ENCODE measurements around the gene ATG14.

Gene ATG14

GRCh38 chr14:55327179-55327578 is 84.5 kb downstream of the ATG14 start:
- CTCF ChIA-PET, result no interaction called here
- Histone ChIP-seq H3K9me3 (ENCODE audit: control insufficient read depth, insufficient read depth, low read depth, low read length) (no peaks in the 10 kb centered on the region), H3K36me3 (ENCODE audit: control insufficient read depth in 2 of 2, insufficient read depth in 1 of 2, low read length in 2 of 2) (no peaks in the 10 kb centered on the region), H3K27ac (ENCODE audit: extremely low read depth, low read depth, low read length) (no peak overlapping the region), H3K4me3 (ENCODE audit: low read depth, low read length) (no peak overlapping the region), H3K4me1 (ENCODE audit: control insufficient read depth, insufficient read depth, low read length) (peaks cover 12% of the 10 kb centered on the region)
- TF ChIP-seq ZNF600 (tag by site-specific recombination; IDR thresholded peaks at IDR 0.05), result 0 out of 2 replicates have a peak, but pooled peaks have one; percentile 16
- TF ChIP-seq ZNF677 (tag by site-specific recombination; IDR thresholded peaks at IDR 0.05), result no peak
- POLR2A ChIA-PET, result no interaction called here

DNA sequence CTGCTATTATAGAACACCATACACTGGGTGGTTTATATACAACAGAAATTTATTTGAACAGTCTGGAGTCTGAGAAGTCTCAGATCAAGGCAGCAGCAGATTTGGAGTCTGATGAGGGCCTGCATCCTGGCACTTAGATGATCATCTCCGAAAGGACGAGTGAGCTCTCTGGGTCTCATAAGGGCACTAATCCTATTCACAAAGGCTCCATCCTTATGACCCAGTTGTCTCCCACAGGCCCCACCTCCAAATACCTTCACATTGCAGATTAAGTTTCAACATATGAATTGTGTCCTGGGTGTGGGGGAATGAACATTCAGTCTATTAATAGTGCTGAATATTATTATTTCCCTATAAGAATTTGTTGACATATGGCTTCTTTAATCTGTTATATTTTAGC is 86.8 kb downstream of the ATG14 start:
- H3K9me3 ChIP-seq (ENCODE audit: control insufficient read depth, insufficient read depth, low read depth, low read length), result no peaks in the 10 kb centered on the region
- peaks cover 0 to 3% of the 10 kb centered on the region in 2 experiments; a peak in 1 of 3 replicates for H3K36me3 ChIP-seq (ENCODE audit: control insufficient read depth in 2 of 2, insufficient read depth in 1 of 2, low read length in 2 of 2)
- CTCF ChIA-PET, result no interaction called here
- POLR2A ChIA-PET, result no interaction called here
- peaks cover 10% of the 10 kb centered on the region for H3K4me1 ChIP-seq (ENCODE audit: control insufficient read depth, insufficient read depth, low read length)
- no peak overlapping the region for H3K27ac ChIP-seq (ENCODE audit: extremely low read depth, low read depth, low read length)
- no peak overlapping the region for H3K4me3 ChIP-seq (ENCODE audit: low read depth, low read length)
- no peak for TF ChIP-seq SCRT1 (tag by site-specific recombination; IDR thresholded peaks at IDR 0.05; ENCODE audit: borderline replicate concordance)
- no peak for TF ChIP-seq ZNF366 (tag by site-specific recombination; conservative IDR thresholded peaks at IDR 0.05)
- no peak for TF ChIP-seq SALL2 (tag by site-specific recombination; IDR thresholded peaks at IDR 0.05; ENCODE audit: borderline replicate concordance)
- no peak for TF ChIP-seq ZFP3 (tag by site-specific recombination; IDR thresholded peaks at IDR 0.05; ENCODE audit: low read depth)
- TF ChIP-seq ZNF473 (tag by site-specific recombination; IDR thresholded peaks at IDR 0.05), result no peak
- TF ChIP-seq, protein P1, sequence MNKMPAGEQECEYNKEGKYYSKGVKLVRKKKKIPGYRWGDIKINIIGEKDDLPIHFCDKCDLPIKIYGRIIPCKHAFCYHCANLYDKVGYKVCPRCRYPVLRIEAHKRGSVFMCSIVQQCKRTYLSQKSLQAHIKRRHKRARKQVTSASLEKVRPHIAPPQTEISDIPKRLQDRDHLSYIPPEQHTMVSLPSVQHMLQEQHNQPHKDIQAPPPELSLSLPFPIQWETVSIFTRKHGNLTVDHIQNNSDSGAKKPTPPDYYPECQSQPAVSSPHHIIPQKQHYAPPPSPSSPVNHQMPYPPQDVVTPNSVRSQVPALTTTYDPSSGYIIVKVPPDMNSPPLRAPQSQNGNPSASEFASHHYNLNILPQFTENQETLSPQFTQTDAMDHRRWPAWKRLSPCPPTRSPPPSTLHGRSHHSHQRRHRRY (tag by site-specific recombination; IDR thresholded peaks at IDR 0.05), result no peak
- no peak for TF ChIP-seq ZNF747 (tag by site-specific recombination; IDR thresholded peaks at IDR 0.05)

DNA sequence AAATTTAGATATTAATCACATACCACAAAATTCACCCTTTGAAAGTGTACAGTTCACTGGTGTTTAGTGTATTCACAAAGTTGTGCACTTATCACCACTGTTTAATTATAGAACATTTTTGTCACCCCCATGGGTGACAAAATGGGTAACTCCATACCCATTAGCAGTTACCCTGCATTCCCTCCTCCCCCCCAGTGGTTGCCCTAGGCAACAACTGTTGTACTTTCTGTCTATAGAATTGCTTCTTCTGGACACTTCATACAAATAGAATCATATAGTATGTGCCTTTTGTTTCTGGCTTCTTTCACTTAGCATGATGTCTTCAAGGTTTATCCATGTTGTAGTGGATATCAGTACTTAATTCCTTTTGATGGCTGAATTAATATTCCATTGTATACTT is 87.7 kb downstream of the ATG14 start:
- CTCF ChIA-PET, result no interaction called here

GRCh38 chr14:55318694-55319093 is 92.9 kb downstream of the ATG14 start:
- Histone ChIP-seq H3K4me1 (ENCODE audit: control insufficient read depth, insufficient read depth, low read length) (no peaks in the 10 kb centered on the region), H3K9me3 (ENCODE audit: control insufficient read depth, insufficient read depth, low read depth, low read length) (no peaks in the 10 kb centered on the region; the same call in 1 of the 2 replicates), H3K27ac (ENCODE audit: extremely low read depth, low read depth, low read length) (no peak overlapping the region), H3K36me3 (ENCODE audit: control insufficient read depth in 2 of 2, insufficient read depth in 1 of 2, low read length in 2 of 2) (peaks cover 0 to 14% of the 10 kb centered on the region in 2 experiments; a peak in 1 of 3 replicates), H3K4me3 (ENCODE audit: low read depth, low read length) (no peak overlapping the region)
- ChIA-PET CTCF (no interaction called here), POLR2A (no interaction called here)
- no peak for TF ChIP-seq TCF7L2 (IDR thresholded peaks at IDR 0.05; ENCODE audit: borderline replicate concordance, low read depth, low read length)
- TF ChIP-seq FEZF1 (tag by site-specific recombination; IDR thresholded peaks at IDR 0.05), result no peak
- no peak for TF ChIP-seq ZNF513 (tag by site-specific recombination; IDR thresholded peaks at IDR 0.05)
- no peak for TF ChIP-seq GFI1B (tag by site-specific recombination; IDR thresholded peaks at IDR 0.05)
- TF ChIP-seq ZBTB21 (tag by site-specific recombination; IDR thresholded peaks at IDR 0.05), result no peak
- no peak for TF ChIP-seq ZNF37A (tag by site-specific recombination; IDR thresholded peaks at IDR 0.05)
- TF ChIP-seq ZNF837 (tag by site-specific recombination; IDR thresholded peaks at IDR 0.05), result no peak
- TF ChIP-seq ZNF391 (tag by site-specific recombination; IDR thresholded peaks at IDR 0.05; ENCODE audit: borderline replicate concordance, low read depth), result no peak
- TF ChIP-seq ZNF501 (tag by site-specific recombination; IDR thresholded peaks at IDR 0.05), result no peak
- no peak for TF ChIP-seq ZNF791 (tag by site-specific recombination; IDR thresholded peaks at IDR 0.05)
- no peak for TF ChIP-seq ZBTB6 (tag by site-specific recombination; IDR thresholded peaks at IDR 0.05)

More for the DNA sequence above, 87.7 kb downstream of the ATG14 start:
- H3K27ac ChIP-seq (ENCODE audit: extremely low read depth, low read depth, low read length), result no peak overlapping the region
- H3K4me1 ChIP-seq (ENCODE audit: control insufficient read depth, insufficient read depth, low read length), result 0 out of 2 replicates have a peak, but pooled peaks cover under 1% of the 10 kb centered on the region
- TF ChIP-seq ZFP69B (tag by site-specific recombination; IDR thresholded peaks at IDR 0.05), result no peak
- TF ChIP-seq, protein P2, sequence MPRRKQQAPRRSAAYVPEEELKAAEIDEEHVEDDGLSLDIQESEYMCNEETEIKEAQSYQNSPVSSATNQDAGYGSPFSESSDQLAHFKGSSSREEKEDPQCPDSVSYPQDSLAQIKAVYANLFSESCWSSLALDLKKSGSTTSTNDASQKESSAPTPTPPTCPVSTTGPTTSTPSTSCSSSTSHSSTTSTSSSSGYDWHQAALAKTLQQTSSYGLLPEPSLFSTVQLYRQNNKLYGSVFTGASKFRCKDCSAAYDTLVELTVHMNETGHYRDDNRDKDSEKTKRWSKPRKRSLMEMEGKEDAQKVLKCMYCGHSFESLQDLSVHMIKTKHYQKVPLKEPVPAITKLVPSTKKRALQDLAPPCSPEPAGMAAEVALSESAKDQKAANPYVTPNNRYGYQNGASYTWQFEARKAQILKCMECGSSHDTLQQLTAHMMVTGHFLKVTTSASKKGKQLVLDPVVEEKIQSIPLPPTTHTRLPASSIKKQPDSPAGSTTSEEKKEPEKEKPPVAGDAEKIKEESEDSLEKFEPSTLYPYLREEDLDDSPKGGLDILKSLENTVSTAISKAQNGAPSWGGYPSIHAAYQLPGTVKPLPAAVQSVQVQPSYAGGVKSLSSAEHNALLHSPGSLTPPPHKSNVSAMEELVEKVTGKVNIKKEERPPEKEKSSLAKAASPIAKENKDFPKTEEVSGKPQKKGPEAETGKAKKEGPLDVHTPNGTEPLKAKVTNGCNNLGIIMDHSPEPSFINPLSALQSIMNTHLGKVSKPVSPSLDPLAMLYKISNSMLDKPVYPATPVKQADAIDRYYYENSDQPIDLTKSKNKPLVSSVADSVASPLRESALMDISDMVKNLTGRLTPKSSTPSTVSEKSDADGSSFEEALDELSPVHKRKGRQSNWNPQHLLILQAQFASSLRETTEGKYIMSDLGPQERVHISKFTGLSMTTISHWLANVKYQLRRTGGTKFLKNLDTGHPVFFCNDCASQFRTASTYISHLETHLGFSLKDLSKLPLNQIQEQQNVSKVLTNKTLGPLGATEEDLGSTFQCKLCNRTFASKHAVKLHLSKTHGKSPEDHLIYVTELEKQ (tag by site-specific recombination; IDR thresholded peaks at IDR 0.05; ENCODE audit: borderline replicate concordance), result no peak
- H3K36me3 ChIP-seq (ENCODE audit: control insufficient read depth in 2 of 2, insufficient read depth in 1 of 2, low read length in 2 of 2), result peaks cover 0 to 3% of the 10 kb centered on the region in 2 experiments; a peak in 1 of 3 replicates
- no peaks in the 10 kb centered on the region for H3K9me3 ChIP-seq (ENCODE audit: control insufficient read depth, insufficient read depth, low read depth, low read length)
- no peak overlapping the region for H3K4me3 ChIP-seq (ENCODE audit: low read depth, low read length)
- POLR2A ChIA-PET, result no interaction called here
